Liver (tissue), 9 donors: ENCODE measurements around the gene GRIN2A. TPM values are rescaled to one million over a fixed set of nuclear protein-coding genes. Genes with fewer than 3 reads are reported as not detected.

Source experiments
- DNase-seq: peaks from one replicate; pipeline ENCODE4 v3.0.0-alpha.2; 2017; ENCODE audit warnings: low spot score
- H3K27ac ChIP-seq, 2 donors: one replicate each; pipeline ENCODE4 v1.7.0; 2013; ENCODE audit warnings: inconsistent platforms in 2 of 2, low read length in 2 of 2, control low read depth in 1 of 2, low read depth in 1 of 2, mild to moderate bottlenecking in 1 of 2
- H3K27me3 ChIP-seq, 4 donors: one replicate each; pipeline versions ENCODE4 v1.6.1 to v1.7.0; 2013; ENCODE audit warnings: low read length in 3 of 4, inconsistent platforms in 1 of 4, mild to moderate bottlenecking in 1 of 4, moderate library complexity in 1 of 4; ENCODE audit not compliant: control insufficient read depth in 4 of 4, insufficient read depth in 4 of 4
- H3K36me3 ChIP-seq, 4 donors: one replicate each; pipeline versions ENCODE4 v1.6.1 to v1.7.0; 2013; ENCODE audit warnings: low read length in 3 of 4, mild to moderate bottlenecking in 3 of 4, low read depth in 1 of 4, moderate library complexity in 1 of 4; ENCODE audit not compliant: control insufficient read depth in 4 of 4, insufficient read depth in 3 of 4
- H3K4me1 ChIP-seq, 4 donors: one replicate each; pipeline versions ENCODE4 v1.6.1 to v1.7.0; 2013; ENCODE audit warnings: low read length in 3 of 4, mild to moderate bottlenecking in 3 of 4, moderate library complexity in 1 of 4; ENCODE audit not compliant: control insufficient read depth in 4 of 4, insufficient read depth in 4 of 4
- H3K4me3 ChIP-seq, 3 donors: one replicate each; pipeline versions ENCODE4 v1.6.1 to v1.7.0; 2013; ENCODE audit warnings: low read length in 3 of 3, control low read depth in 1 of 3, low read depth in 1 of 3, mild to moderate bottlenecking in 1 of 3
- H3K9ac ChIP-seq, 2 donors: one replicate each; pipeline ENCODE4 v1.7.0; 2013; ENCODE audit warnings: low read length in 2 of 2, mild to moderate bottlenecking in 2 of 2, moderate library complexity in 2 of 2, control low read depth in 1 of 2, low read depth in 1 of 2
- H3K9me3 ChIP-seq, 4 donors: one replicate each; pipeline versions ENCODE4 v1.6.1 to v1.7.0; 2013; ENCODE audit warnings: low read length in 3 of 4; ENCODE audit not compliant: control insufficient read depth in 4 of 4
- ATF3 ChIP-seq: IDR thresholded peaks from 2 replicates; pipeline ENCODE4 v1.6.1; 2016; ENCODE audit warnings: antibody characterized with exemption
- CTCF ChIP-seq: fragments of 150-350 bp; IDR thresholded peaks from 2 replicates; pipeline ENCODE4 v1.5.1; 2017; ENCODE audit warnings: improper control_type of control experiment, low read depth, low read length; ENCODE audit not compliant: missing input control
- EGR1 ChIP-seq, 2 donors: IDR thresholded peaks; 2 replicates each; pipeline ENCODE4 v1.6.1; 2016 to 2018; ENCODE audit warnings: antibody characterized with exemption in 2 of 2, low read depth in 2 of 2
- FOXA1 ChIP-seq: IDR thresholded peaks from 2 replicates; pipeline ENCODE4 v1.6.1; 2016; ENCODE audit warnings: antibody characterized with exemption
- FOXA2 ChIP-seq: IDR thresholded peaks from 2 replicates; pipeline ENCODE4 v1.6.1; 2016; ENCODE audit warnings: antibody characterized with exemption
- GABPA ChIP-seq, 2 donors: IDR thresholded peaks in 1 of 2; conservative IDR thresholded peaks in 1 of 2; 2 replicates each; pipeline ENCODE4 v1.6.1; 2016; ENCODE audit warnings: antibody characterized with exemption in 2 of 2, mild to moderate bottlenecking in 1 of 2, moderate library complexity in 1 of 2
- HNF4A ChIP-seq, 2 donors: conservative IDR thresholded peaks; 2 replicates each; pipeline ENCODE4 v1.6.1; 2016; ENCODE audit warnings: antibody characterized with exemption in 2 of 2, mild to moderate bottlenecking in 2 of 2
- HNF4G ChIP-seq: IDR thresholded peaks from 2 replicates; pipeline ENCODE4 v1.6.1; 2016; ENCODE audit warnings: antibody characterized with exemption
- JUND ChIP-seq, 2 donors: IDR thresholded peaks; 2 replicates each; pipeline ENCODE4 v1.6.1; 2016; ENCODE audit warnings: antibody characterized with exemption in 2 of 2
- MAX ChIP-seq: IDR thresholded peaks from 2 replicates; pipeline ENCODE4 v1.6.1; 2016; ENCODE audit warnings: antibody characterized with exemption
- NR2F2 ChIP-seq: IDR thresholded peaks from 2 replicates; pipeline ENCODE4 v1.6.1; 2016; ENCODE audit warnings: antibody characterized with exemption
- RAD21 ChIP-seq, 2 donors: IDR thresholded peaks; 2 replicates each; pipeline ENCODE4 v1.6.1; 2016; ENCODE audit warnings: antibody characterized with exemption in 2 of 2, mild to moderate bottlenecking in 2 of 2
- RXRA ChIP-seq, 2 donors: IDR thresholded peaks; 2 replicates each; pipeline ENCODE4 v1.6.1; 2017 to 2018; ENCODE audit warnings: antibody characterized with exemption in 2 of 2, mild to moderate bottlenecking in 1 of 2
- SP1 ChIP-seq: IDR thresholded peaks from 2 replicates; pipeline ENCODE4 v1.6.1; 2018; ENCODE audit warnings: antibody characterized with exemption, mild to moderate bottlenecking
- TAF1 ChIP-seq: conservative IDR thresholded peaks from 2 replicates; pipeline ENCODE4 v1.6.1; 2016; ENCODE audit warnings: antibody characterized with exemption, mild to moderate bottlenecking
- YY1 ChIP-seq: IDR thresholded peaks from 2 replicates; pipeline ENCODE4 v1.6.1; 2016; ENCODE audit warnings: antibody characterized with exemption, mild to moderate bottlenecking
- ZBTB33 ChIP-seq: IDR thresholded peaks from 2 replicates; pipeline ENCODE4 v1.6.1; 2016; ENCODE audit warnings: antibody characterized with exemption
- WGBS: extraction: QIAGEN DNeasy Blood & Tissue Kit; methylation state at CpG from one replicate; pipeline ENCODE4 v1.1.7; 2013; 5-methylcytosine and 5-hydroxymethylcytosine counted together
- polyA plus RNA-seq, 2 donors: library from polyadenylated mRNA; stranded (reverse) in 1 of 2; unstranded in 1 of 2; fragments of 200-250 nt in 1 of 2; fragments of >200 nt in 1 of 2; fragmentation: Nextera tagmentation in 1 of 2; extraction: Ambion mirVana in 1 of 2; gene quantifications; one replicate each; pipeline versions ENCODE4 v1.2.1 to v1.2.3, GENCODE V29; 2013 to 2015
- total RNA-seq, 2 donors: library from RNA; depleted of rRNA; stranded (reverse); fragments of >200 nt; gene quantifications; one replicate each; pipeline ENCODE4 v1.2.3, GENCODE V29; 2014
- donor health status: healthy.
- donor health status: healthy.
- donor health status: healthy.
- donor health status: healthy.
- donor health status: healthy.

Gene GRIN2A
- total and polyA plus RNA-seq, 4 donors: under 0.01 to 0.08 (median 0.07) TPM; not detected in 1

GRCh38 chr16:10020866-10021265 lies 161.4 kb downstream of the GRIN2A start:
- no peak overlapping the region for H3K4me3 ChIP-seq
- H3K27me3 ChIP-seq: peaks cover 0 to 2% (median 1%) of the 10 kb centered on the region in 4 donors
- H3K9ac ChIP-seq: no peak overlapping the region
- 57% methylated on average over 3 of the region's 3 CpGs for WGBS
- no peaks in the 10 kb centered on the region for H3K36me3 ChIP-seq
- TF ChIP-seq ATF3: no peak
- TF ChIP-seq ZBTB33: no peak
- TF ChIP-seq FOXA1: no peak
- TF ChIP-seq TAF1: no peak
- no peaks in the 10 kb centered on the region for H3K4me1 ChIP-seq
- DNase-seq: no peak
- H3K9me3 ChIP-seq: no peaks in the 10 kb centered on the region
- H3K27ac ChIP-seq: no peak overlapping the region

GRCh38 chr16:10016752-10017151 lies 165.5 kb downstream of the GRIN2A start:
- H3K36me3 ChIP-seq: no peaks in the 10 kb centered on the region
- H3K9me3 ChIP-seq: no peaks in the 10 kb centered on the region
- DNase-seq: no peak
- no peaks in the 10 kb centered on the region for H3K4me1 ChIP-seq
- H3K27ac ChIP-seq: no peak overlapping the region
- no peak for TF ChIP-seq ATF3
- TF ChIP-seq HNF4A (conservative IDR thresholded peaks at IDR 0.05): no peak
- no peak for TF ChIP-seq RAD21 (IDR thresholded peaks at IDR 0.05)
- TF ChIP-seq NR2F2: no peak
- H3K27me3 ChIP-seq: peaks cover 0 to 4% (median 1%) of the 10 kb centered on the region in 4 donors
- H3K9ac ChIP-seq: no peak overlapping the region
- WGBS: 57% methylated on average over 3 of the region's 3 CpGs
- H3K4me3 ChIP-seq: no peak overlapping the region

- Histone ChIP-seq H3K4me3 (no peak overlapping the region), H3K27ac (no peak overlapping the region), H3K9ac (no peak overlapping the region), H3K27me3 (peaks cover 0 to 5% (median 2%) of the 10 kb centered on the region in 4 donors), H3K4me1 (no peaks in the 10 kb centered on the region), H3K9me3 (no peaks in the 10 kb centered on the region), H3K36me3 (no peaks in the 10 kb centered on the region)
- TF ChIP-seq FOXA1 (no peak), EGR1 (IDR thresholded peaks at IDR 0.05; ENCODE audit: low read depth in 2 of 2) (no peak), CTCF (no peak), YY1 (no peak), RXRA (IDR thresholded peaks at IDR 0.05) (no peak), TAF1 (no peak), MAX (no peak), FOXA2 (no peak), HNF4A (conservative IDR thresholded peaks at IDR 0.05) (no peak), JUND (IDR thresholded peaks at IDR 0.05) (no peak), HNF4G (no peak), SP1 (no peak), GABPA (IDR thresholded peaks at IDR 0.05 in 1 of 2, conservative IDR thresholded peaks at IDR 0.05 in 1 of 2) (no peak), RAD21 (IDR thresholded peaks at IDR 0.05) (no peak)
- no peak for DNase-seq
- 91% methylated on average over 3 of the region's 3 CpGs for WGBS
Measured at GRCh38 chr16:10015397-10015796, 166.8 kb downstream of the GRIN2A start.
